WTC11 (cell line): ENCODE measurements around the gene C10orf90. TPM values are rescaled to one million over a fixed set of nuclear protein-coding genes. Genes with fewer than 3 reads are reported as not detected.

Experiments
- ATAC-seq: fragments of 200-7000 bp; cut with Tn5 transposase; 2 replicates; pipeline ENCODE4 v1.10.0; 2021; ENCODE audit warnings: mild to moderate bottlenecking, moderate library complexity
- CTCF ChIA-PET: fragments of 300-600 bp; sonication (Branson Sonifier 250); formaldehyde crosslinking; loops from one replicate; lab custom pipeline; 2021; ENCODE audit warnings: antibody characterized with exemption; lab: Charles Lee
- POLR2A ChIA-PET: fragments of 350-600 bp; sonication (Branson Sonifier 250); formaldehyde crosslinking; loops from one replicate; lab custom pipeline; 2021; ENCODE audit warnings: antibody characterized with exemption; lab: Charles Lee
- DNase-seq: peaks from one replicate; pipeline ENCODE4 v3.0.0; 2021; ENCODE audit warnings: low spot score
- H3K27ac Mint-ChIP-seq: 2 replicates; pipeline ENCODE4 v1.8.0; 2021; ENCODE audit warnings: mixed read lengths
- H3K27me3 Mint-ChIP-seq: 2 replicates; pipeline ENCODE4 v1.8.0; 2021; ENCODE audit warnings: low read depth, mild to moderate bottlenecking, moderate library complexity, mixed read lengths
- H3K36me3 Mint-ChIP-seq: 2 replicates; pipeline ENCODE4 v1.8.0; 2021; ENCODE audit warnings: mixed read lengths
- H3K4me1 Mint-ChIP-seq: 2 replicates; pipeline ENCODE4 v1.8.0; 2022; ENCODE audit warnings: mixed read lengths
- H3K4me3 Mint-ChIP-seq: 2 replicates; pipeline ENCODE4 v1.8.0; 2021; ENCODE audit warnings: mild to moderate bottlenecking, moderate library complexity, mixed read lengths
- H3K9me3 Mint-ChIP-seq: 2 replicates; pipeline ENCODE4 v1.8.0; 2021; ENCODE audit warnings: mixed read lengths
- FOXK1 ChIP-seq: sonication (generic); formaldehyde crosslinking; IDR thresholded peaks from 2 replicates; pipeline ENCODE4 v1.8.0; 2022; ENCODE audit warnings: mild to moderate bottlenecking, moderate library complexity, missing genetic modification reagents
- NFE2L1 ChIP-seq: sonication (generic); formaldehyde crosslinking; IDR thresholded peaks from 2 replicates; pipeline ENCODE4 v1.8.1; 2023; ENCODE audit warnings: missing genetic modification reagents
- NR3C1 ChIP-seq: sonication (generic); formaldehyde crosslinking; conservative IDR thresholded peaks from 2 replicates; pipeline ENCODE4 v1.8.1; 2023; ENCODE audit warnings: low read depth, mild to moderate bottlenecking, missing genetic modification reagents
- RORB ChIP-seq: fragments of 250-450 bp; sonication (Bioruptor Pico); IDR thresholded peaks from 2 replicates; pipeline ENCODE4 v1.9.0; 2021; ENCODE audit warnings: mild to moderate bottlenecking
- SMAD3 ChIP-seq: sonication (generic); formaldehyde crosslinking; IDR thresholded peaks from 2 replicates; pipeline ENCODE4 v1.8.0; 2022; ENCODE audit warnings: missing genetic modification reagents, mild to moderate bottlenecking, borderline replicate concordance
- SMAD4 ChIP-seq: sonication (generic); formaldehyde crosslinking; IDR thresholded peaks from 2 replicates; pipeline ENCODE4 v1.8.0; 2022; ENCODE audit warnings: mild to moderate bottlenecking, missing genetic modification reagents
- ZNF396 ChIP-seq: fragments of 250-450 bp; sonication (Bioruptor Pico); IDR thresholded peaks from 2 replicates; pipeline ENCODE4 v1.8.0; 2021; ENCODE audit warnings: mild to moderate bottlenecking, moderate library complexity, borderline replicate concordance
- total RNA-seq: library from RNA; stranded (reverse); gene quantifications from 3 replicates; pipeline ENCODE4 v1.2.3, GENCODE V29; 2021
- TF ChIP-seq, protein P1 (sequence below): fragments of 250-450 bp; sonication (Bioruptor Pico); IDR thresholded peaks from 2 replicates; pipeline ENCODE4 v1.9.0; 2021; ENCODE audit warnings: mild to moderate bottlenecking
- TF ChIP-seq, protein P2 (sequence below): sonication (generic); formaldehyde crosslinking; IDR thresholded peaks from 2 replicates; pipeline ENCODE4 v1.8.1; 2023; ENCODE audit warnings: mild to moderate bottlenecking, missing genetic modification reagents
- TF ChIP-seq, protein P3 (sequence below): sonication (generic); formaldehyde crosslinking; IDR thresholded peaks from 2 replicates; pipeline ENCODE4 v1.8.1; 2023; ENCODE audit warnings: mild to moderate bottlenecking, missing genetic modification reagents, moderate library complexity
- TF ChIP-seq, protein P4 (sequence below): fragments of 250-450 bp; sonication (Bioruptor Pico); IDR thresholded peaks from 2 replicates; pipeline ENCODE4 v2.1.2; 2022; ENCODE audit warnings: mild to moderate bottlenecking, moderate library complexity
- TF ChIP-seq, protein P5 (sequence below): sonication (generic); formaldehyde crosslinking; IDR thresholded peaks from 2 replicates; pipeline ENCODE4 v1.8.1; 2023; ENCODE audit warnings: mild to moderate bottlenecking, missing genetic modification reagents, borderline replicate concordance
- TF ChIP-seq, protein P6 (sequence below): sonication (generic); formaldehyde crosslinking; IDR thresholded peaks from 2 replicates; pipeline ENCODE4 v1.8.1; 2022; ENCODE audit warnings: mild to moderate bottlenecking, moderate library complexity, missing genetic modification reagents
- TF ChIP-seq, protein P7 (sequence below): fragments of 250-450 bp; sonication (Bioruptor Pico); IDR thresholded peaks from 2 replicates; pipeline ENCODE4 v1.9.0; 2021; ENCODE audit warnings: mild to moderate bottlenecking
- TF ChIP-seq, protein P8 (sequence below): sonication (generic); formaldehyde crosslinking; IDR thresholded peaks from 2 replicates; pipeline ENCODE4 v1.8.0; 2023; ENCODE audit warnings: missing genetic modification reagents, mild to moderate bottlenecking, borderline replicate concordance

C10orf90 gene
- total RNA-seq, 1 experiment from 2014 or later, result 0.85 TPM

DNA sequence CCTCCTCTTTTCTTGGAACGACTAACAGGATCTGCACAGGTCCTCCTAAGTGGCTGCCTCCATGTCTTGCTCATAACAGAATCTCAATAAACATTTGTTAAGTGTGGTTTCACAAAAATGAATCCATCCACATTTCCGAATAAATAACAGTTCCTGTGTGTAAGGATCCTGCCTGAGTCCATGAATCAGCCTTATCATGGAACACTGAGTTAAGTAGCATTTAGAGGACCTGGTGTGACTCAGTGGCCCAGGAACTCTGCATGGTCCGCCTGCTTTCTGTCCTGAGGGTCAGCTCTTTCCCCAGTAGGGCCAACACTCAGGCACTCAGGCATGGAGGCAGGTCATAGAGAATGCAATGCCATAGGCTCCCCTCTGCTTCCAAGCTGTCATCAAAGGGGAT is 15.8 kb upstream of the C10orf90 start (continued):
- TF ChIP-seq, protein P1, sequence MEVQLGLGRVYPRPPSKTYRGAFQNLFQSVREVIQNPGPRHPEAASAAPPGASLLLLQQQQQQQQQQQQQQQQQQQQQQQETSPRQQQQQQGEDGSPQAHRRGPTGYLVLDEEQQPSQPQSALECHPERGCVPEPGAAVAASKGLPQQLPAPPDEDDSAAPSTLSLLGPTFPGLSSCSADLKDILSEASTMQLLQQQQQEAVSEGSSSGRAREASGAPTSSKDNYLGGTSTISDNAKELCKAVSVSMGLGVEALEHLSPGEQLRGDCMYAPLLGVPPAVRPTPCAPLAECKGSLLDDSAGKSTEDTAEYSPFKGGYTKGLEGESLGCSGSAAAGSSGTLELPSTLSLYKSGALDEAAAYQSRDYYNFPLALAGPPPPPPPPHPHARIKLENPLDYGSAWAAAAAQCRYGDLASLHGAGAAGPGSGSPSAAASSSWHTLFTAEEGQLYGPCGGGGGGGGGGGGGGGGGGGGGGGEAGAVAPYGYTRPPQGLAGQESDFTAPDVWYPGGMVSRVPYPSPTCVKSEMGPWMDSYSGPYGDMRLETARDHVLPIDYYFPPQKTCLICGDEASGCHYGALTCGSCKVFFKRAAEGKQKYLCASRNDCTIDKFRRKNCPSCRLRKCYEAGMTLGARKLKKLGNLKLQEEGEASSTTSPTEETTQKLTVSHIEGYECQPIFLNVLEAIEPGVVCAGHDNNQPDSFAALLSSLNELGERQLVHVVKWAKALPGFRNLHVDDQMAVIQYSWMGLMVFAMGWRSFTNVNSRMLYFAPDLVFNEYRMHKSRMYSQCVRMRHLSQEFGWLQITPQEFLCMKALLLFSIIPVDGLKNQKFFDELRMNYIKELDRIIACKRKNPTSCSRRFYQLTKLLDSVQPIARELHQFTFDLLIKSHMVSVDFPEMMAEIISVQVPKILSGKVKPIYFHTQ (CRISPR knock-in tag), result no peak
- TF ChIP-seq, protein P2, sequence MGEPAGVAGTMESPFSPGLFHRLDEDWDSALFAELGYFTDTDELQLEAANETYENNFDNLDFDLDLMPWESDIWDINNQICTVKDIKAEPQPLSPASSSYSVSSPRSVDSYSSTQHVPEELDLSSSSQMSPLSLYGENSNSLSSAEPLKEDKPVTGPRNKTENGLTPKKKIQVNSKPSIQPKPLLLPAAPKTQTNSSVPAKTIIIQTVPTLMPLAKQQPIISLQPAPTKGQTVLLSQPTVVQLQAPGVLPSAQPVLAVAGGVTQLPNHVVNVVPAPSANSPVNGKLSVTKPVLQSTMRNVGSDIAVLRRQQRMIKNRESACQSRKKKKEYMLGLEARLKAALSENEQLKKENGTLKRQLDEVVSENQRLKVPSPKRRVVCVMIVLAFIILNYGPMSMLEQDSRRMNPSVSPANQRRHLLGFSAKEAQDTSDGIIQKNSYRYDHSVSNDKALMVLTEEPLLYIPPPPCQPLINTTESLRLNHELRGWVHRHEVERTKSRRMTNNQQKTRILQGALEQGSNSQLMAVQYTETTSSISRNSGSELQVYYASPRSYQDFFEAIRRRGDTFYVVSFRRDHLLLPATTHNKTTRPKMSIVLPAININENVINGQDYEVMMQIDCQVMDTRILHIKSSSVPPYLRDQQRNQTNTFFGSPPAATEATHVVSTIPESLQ (CRISPR knock-in tag), result no peak

DNA sequence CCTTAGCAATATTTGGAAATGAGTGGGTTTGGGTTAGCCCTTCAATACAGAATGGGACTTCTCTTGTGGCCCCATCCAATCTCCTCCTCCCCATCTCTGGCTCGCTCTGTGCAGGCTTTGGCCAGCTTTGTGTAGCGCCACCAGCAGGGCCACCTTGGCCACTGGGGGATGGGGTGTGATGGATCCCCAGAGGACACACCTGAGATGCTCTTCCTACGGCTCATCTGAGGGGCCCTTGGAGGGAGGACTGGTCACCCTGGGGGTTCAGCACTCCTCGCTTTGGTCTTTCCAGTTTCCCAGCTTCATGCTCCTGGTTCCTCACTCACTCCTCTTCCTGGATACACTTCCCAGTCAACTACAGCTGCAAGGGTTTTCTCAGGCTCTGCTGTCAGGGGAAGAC is 15.3 kb upstream of the C10orf90 start:
- no peak overlapping the region for H3K27ac Mint-ChIP-seq
- H3K4me1 Mint-ChIP-seq, result peaks cover 31% of the 10 kb centered on the region
- H3K9me3 Mint-ChIP-seq, result peaks cover 24% of the 10 kb centered on the region
- DNase-seq (no peak), ATAC-seq (no peak)
- CTCF ChIA-PET, result interaction anchor here (0.5 kb wide), 1 partner anchor 15 kb away, joined by 4 read pairs; the partner anchor contains the start of gene C10orf90
- POLR2A ChIA-PET, result no interaction called here
- H3K36me3 Mint-ChIP-seq, result no peaks in the 10 kb centered on the region; the same call in 1 of the 2 replicates
- no peak for TF ChIP-seq ZNF396 (CRISPR knock-in tag)
- TF ChIP-seq, protein P3, sequence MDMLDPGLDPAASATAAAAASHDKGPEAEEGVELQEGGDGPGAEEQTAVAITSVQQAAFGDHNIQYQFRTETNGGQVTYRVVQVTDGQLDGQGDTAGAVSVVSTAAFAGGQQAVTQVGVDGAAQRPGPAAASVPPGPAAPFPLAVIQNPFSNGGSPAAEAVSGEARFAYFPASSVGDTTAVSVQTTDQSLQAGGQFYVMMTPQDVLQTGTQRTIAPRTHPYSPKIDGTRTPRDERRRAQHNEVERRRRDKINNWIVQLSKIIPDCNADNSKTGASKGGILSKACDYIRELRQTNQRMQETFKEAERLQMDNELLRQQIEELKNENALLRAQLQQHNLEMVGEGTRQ (CRISPR knock-in tag), result no peak
- TF ChIP-seq, all 79 proteins: peak for 0
- H3K27me3 Mint-ChIP-seq, result no peaks in the 10 kb centered on the region; the same call in 1 of the 2 replicates
- no peak overlapping the region for H3K4me3 Mint-ChIP-seq

DNA sequence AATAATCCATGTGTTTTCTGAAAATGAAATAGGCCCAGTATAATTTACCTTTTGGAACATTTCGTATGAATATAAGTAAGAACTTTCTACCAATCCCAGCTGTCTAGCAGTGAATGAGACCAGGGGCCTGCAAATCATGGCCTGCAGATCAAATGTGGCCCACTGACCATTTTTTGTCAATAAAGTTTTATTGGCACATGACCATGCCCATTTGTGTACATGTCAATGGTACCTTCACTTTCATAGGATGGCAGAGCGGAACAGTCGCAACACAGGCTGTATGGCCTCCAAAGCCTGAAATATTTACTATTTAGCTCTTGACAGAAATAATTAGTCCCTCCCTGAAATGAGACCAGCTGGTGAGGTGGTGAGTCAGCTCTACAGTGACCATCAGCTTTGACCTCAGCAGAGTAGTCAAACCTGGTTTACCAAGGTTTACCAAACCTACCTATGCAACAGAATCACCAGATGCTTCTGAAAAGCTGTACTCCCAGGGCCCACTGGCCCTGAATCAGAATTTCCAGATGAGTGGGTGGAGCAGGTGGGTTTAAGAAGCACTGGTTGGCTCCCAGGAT is 13.8 kb upstream of the C10orf90 start:
- H3K4me3 Mint-ChIP-seq, result no peak overlapping the region
- no peak overlapping the region for H3K27ac Mint-ChIP-seq
- peaks cover 10% of the 10 kb centered on the region for H3K9me3 Mint-ChIP-seq
- no peaks in the 10 kb centered on the region for H3K36me3 Mint-ChIP-seq
- H3K27me3 Mint-ChIP-seq, result no peaks in the 10 kb centered on the region
- peaks cover 18% of the 10 kb centered on the region for H3K4me1 Mint-ChIP-seq
- POLR2A ChIA-PET, result no interaction called here
- CTCF ChIA-PET, result no interaction called here
- DNase-seq (no peak), ATAC-seq (no peak)
- TF ChIP-seq, protein P4, sequence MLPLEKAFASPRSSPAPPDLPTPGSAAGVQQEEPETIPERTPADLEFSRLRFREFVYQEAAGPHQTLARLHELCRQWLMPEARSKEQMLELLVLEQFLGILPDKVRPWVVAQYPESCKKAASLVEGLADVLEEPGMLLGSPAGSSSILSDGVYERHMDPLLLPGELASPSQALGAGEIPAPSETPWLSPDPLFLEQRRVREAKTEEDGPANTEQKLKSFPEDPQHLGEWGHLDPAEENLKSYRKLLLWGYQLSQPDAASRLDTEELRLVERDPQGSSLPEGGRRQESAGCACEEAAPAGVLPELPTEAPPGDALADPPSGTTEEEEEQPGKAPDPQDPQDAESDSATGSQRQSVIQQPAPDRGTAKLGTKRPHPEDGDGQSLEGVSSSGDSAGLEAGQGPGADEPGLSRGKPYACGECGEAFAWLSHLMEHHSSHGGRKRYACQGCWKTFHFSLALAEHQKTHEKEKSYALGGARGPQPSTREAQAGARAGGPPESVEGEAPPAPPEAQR, result no peak
- no peak for TF ChIP-seq FOXK1 (CRISPR knock-in tag)
- TF ChIP-seq RORB (CRISPR knock-in tag), result no peak
- TF ChIP-seq, protein P5, sequence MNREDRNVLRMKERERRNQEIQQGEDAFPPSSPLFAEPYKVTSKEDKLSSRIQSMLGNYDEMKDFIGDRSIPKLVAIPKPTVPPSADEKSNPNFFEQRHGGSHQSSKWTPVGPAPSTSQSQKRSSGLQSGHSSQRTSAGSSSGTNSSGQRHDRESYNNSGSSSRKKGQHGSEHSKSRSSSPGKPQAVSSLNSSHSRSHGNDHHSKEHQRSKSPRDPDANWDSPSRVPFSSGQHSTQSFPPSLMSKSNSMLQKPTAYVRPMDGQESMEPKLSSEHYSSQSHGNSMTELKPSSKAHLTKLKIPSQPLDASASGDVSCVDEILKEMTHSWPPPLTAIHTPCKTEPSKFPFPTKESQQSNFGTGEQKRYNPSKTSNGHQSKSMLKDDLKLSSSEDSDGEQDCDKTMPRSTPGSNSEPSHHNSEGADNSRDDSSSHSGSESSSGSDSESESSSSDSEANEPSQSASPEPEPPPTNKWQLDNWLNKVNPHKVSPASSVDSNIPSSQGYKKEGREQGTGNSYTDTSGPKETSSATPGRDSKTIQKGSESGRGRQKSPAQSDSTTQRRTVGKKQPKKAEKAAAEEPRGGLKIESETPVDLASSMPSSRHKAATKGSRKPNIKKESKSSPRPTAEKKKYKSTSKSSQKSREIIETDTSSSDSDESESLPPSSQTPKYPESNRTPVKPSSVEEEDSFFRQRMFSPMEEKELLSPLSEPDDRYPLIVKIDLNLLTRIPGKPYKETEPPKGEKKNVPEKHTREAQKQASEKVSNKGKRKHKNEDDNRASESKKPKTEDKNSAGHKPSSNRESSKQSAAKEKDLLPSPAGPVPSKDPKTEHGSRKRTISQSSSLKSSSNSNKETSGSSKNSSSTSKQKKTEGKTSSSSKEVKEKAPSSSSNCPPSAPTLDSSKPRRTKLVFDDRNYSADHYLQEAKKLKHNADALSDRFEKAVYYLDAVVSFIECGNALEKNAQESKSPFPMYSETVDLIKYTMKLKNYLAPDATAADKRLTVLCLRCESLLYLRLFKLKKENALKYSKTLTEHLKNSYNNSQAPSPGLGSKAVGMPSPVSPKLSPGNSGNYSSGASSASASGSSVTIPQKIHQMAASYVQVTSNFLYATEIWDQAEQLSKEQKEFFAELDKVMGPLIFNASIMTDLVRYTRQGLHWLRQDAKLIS (CRISPR knock-in tag), result no peak
- no peak for TF ChIP-seq SMAD4 (CRISPR knock-in tag)
- TF ChIP-seq, protein P6, sequence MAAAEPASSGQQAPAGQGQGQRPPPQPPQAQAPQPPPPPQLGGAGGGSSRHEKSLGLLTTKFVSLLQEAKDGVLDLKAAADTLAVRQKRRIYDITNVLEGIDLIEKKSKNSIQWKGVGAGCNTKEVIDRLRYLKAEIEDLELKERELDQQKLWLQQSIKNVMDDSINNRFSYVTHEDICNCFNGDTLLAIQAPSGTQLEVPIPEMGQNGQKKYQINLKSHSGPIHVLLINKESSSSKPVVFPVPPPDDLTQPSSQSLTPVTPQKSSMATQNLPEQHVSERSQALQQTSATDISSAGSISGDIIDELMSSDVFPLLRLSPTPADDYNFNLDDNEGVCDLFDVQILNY (CRISPR knock-in tag), result no peak
- TF ChIP-seq SMAD3 (CRISPR knock-in tag), result no peak
- TF ChIP-seq, protein P7, sequence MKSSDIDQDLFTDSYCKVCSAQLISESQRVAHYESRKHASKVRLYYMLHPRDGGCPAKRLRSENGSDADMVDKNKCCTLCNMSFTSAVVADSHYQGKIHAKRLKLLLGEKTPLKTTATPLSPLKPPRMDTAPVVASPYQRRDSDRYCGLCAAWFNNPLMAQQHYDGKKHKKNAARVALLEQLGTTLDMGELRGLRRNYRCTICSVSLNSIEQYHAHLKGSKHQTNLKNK (CRISPR knock-in tag), result no peak
- no peak for TF ChIP-seq NR3C1 (CRISPR knock-in tag)
- no peak for TF ChIP-seq NFE2L1 (CRISPR knock-in tag)
- TF ChIP-seq, protein P8, sequence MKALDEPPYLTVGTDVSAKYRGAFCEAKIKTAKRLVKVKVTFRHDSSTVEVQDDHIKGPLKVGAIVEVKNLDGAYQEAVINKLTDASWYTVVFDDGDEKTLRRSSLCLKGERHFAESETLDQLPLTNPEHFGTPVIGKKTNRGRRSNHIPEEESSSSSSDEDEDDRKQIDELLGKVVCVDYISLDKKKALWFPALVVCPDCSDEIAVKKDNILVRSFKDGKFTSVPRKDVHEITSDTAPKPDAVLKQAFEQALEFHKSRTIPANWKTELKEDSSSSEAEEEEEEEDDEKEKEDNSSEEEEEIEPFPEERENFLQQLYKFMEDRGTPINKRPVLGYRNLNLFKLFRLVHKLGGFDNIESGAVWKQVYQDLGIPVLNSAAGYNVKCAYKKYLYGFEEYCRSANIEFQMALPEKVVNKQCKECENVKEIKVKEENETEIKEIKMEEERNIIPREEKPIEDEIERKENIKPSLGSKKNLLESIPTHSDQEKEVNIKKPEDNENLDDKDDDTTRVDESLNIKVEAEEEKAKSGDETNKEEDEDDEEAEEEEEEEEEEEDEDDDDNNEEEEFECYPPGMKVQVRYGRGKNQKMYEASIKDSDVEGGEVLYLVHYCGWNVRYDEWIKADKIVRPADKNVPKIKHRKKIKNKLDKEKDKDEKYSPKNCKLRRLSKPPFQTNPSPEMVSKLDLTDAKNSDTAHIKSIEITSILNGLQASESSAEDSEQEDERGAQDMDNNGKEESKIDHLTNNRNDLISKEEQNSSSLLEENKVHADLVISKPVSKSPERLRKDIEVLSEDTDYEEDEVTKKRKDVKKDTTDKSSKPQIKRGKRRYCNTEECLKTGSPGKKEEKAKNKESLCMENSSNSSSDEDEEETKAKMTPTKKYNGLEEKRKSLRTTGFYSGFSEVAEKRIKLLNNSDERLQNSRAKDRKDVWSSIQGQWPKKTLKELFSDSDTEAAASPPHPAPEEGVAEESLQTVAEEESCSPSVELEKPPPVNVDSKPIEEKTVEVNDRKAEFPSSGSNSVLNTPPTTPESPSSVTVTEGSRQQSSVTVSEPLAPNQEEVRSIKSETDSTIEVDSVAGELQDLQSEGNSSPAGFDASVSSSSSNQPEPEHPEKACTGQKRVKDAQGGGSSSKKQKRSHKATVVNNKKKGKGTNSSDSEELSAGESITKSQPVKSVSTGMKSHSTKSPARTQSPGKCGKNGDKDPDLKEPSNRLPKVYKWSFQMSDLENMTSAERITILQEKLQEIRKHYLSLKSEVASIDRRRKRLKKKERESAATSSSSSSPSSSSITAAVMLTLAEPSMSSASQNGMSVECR, result no peak
